Neuronal stem cell (in vitro differentiated cells): Measurements from ENCODE around the gene ELOA.

Source experiments
- DNase-seq: peaks from one replicate; pipeline ENCODE4 v3.0.0-alpha.2; 2013; ENCODE audit warnings: low spot score
- H2AFZ ChIP-seq: one replicate; pipeline ENCODE4 v1.6.1; 2013; ENCODE audit warnings: mild to moderate bottlenecking, low read length, inconsistent platforms
- H2AK5ac ChIP-seq: 2 replicates; pipeline ENCODE4 v1.6.1; 2013; ENCODE audit warnings: low read depth, mild to moderate bottlenecking, inconsistent platforms, low read length, moderate library complexity, mixed read lengths
- H2BK120ac ChIP-seq: 2 replicates; pipeline ENCODE4 v1.6.1; 2013; ENCODE audit warnings: low read depth, mild to moderate bottlenecking, inconsistent platforms, low read length, moderate library complexity, mixed read lengths
- H2BK12ac ChIP-seq: one replicate; pipeline ENCODE4 v1.6.1; 2013; ENCODE audit warnings: low read length, inconsistent platforms
- H2BK15ac ChIP-seq: 2 replicates; pipeline ENCODE4 v1.6.1; 2013; ENCODE audit warnings: mild to moderate bottlenecking, low read length, inconsistent platforms, mixed read lengths
- H2BK5ac ChIP-seq: one replicate; pipeline ENCODE4 v1.6.1; 2013; ENCODE audit warnings: inconsistent platforms, mild to moderate bottlenecking, low read length, moderate library complexity
- H3K14ac ChIP-seq: one replicate; pipeline ENCODE4 v1.6.1; 2013; ENCODE audit warnings: low read length, inconsistent platforms
- H3K18ac ChIP-seq: 2 replicates; pipeline ENCODE4 v1.6.1; 2013; ENCODE audit warnings: low read length, inconsistent platforms
- H3K23ac ChIP-seq: 2 replicates; pipeline ENCODE4 v1.6.1; 2013; ENCODE audit warnings: low read depth, mild to moderate bottlenecking, mixed read lengths, low read length, inconsistent platforms; ENCODE audit not compliant: poor library complexity
- H3K27ac ChIP-seq: replicated peaks from 3 replicates; pipeline ENCODE4 v1.5.1; 2013; ENCODE audit warnings: low read length, inconsistent platforms
- H3K27me3 ChIP-seq, 3 experiments: 2 replicates each; pipeline ENCODE4 v1.6.1; 2013; ENCODE audit warnings: low read length in 3 of 3, mild to moderate bottlenecking in 2 of 3, inconsistent platforms in 1 of 3, low read depth in 1 of 3, mixed read lengths in 1 of 3, moderate library complexity in 1 of 3; ENCODE audit not compliant: control insufficient read depth in 3 of 3, insufficient read depth in 3 of 3
- H3K36me3 ChIP-seq, 2 donors: replicated peaks in 1 of 2; 2 replicates each; pipeline ENCODE4 v1.6.1; 2013; ENCODE audit warnings: low read length in 2 of 2; ENCODE audit not compliant: control insufficient read depth in 2 of 2, insufficient read depth in 2 of 2
- H3K4ac ChIP-seq: 2 replicates; pipeline ENCODE4 v1.6.1; 2013; ENCODE audit warnings: inconsistent platforms, mild to moderate bottlenecking, low read length, moderate library complexity
- H3K4me1 ChIP-seq, 2 donors: 1 replicate in 1 of 2; 2 replicates in 1 of 2; pipeline ENCODE4 v1.6.1; 2013; ENCODE audit warnings: low read length in 2 of 2, low read depth in 1 of 2; ENCODE audit not compliant: control insufficient read depth in 2 of 2, insufficient read depth in 1 of 2
- H3K4me2 ChIP-seq: one replicate; pipeline ENCODE4 v1.6.1; 2013; ENCODE audit warnings: mild to moderate bottlenecking, low read length, inconsistent platforms; ENCODE audit not compliant: insufficient read depth, poor library complexity, severe bottlenecking
- H3K4me3 ChIP-seq, 2 donors: 2 replicates each; pipeline ENCODE4 v1.5.1; 2013; ENCODE audit warnings: low read length in 2 of 2, mild to moderate bottlenecking in 2 of 2, inconsistent platforms in 1 of 2, moderate library complexity in 1 of 2
- H3K79me1 ChIP-seq: one replicate; pipeline ENCODE4 v1.6.1; 2013; ENCODE audit warnings: low read depth, mild to moderate bottlenecking, inconsistent platforms, low read length, moderate library complexity
- H3K9ac ChIP-seq: one replicate; pipeline ENCODE4 v1.6.1; 2013; ENCODE audit warnings: mild to moderate bottlenecking, low read depth, low read length, inconsistent platforms; ENCODE audit not compliant: poor library complexity
- H3K9me3 ChIP-seq, 2 donors: replicated peaks in 1 of 2; 2 replicates each; pipeline versions ENCODE3 to v1.6.1; 2013; ENCODE audit warnings: low read length in 2 of 2, mild to moderate bottlenecking in 2 of 2, inconsistent platforms in 1 of 2, low read depth in 1 of 2, mixed read lengths in 1 of 2, moderate library complexity in 1 of 2; ENCODE audit not compliant: control insufficient read depth in 2 of 2, insufficient read depth in 1 of 2
- H4K8ac ChIP-seq: one replicate; pipeline ENCODE4 v1.6.1; 2013; ENCODE audit warnings: low read depth, mild to moderate bottlenecking, inconsistent platforms, low read length, moderate library complexity
- H4K91ac ChIP-seq: one replicate; pipeline ENCODE4 v1.6.1; 2013; ENCODE audit warnings: low read length, low read depth, mild to moderate bottlenecking, inconsistent platforms; ENCODE audit not compliant: poor library complexity
- WGBS, 2 donors: extraction: QIAGEN DNeasy Blood & Tissue Kit; methylation state at CpG; one replicate each; pipeline ENCODE4 v1.1.7; 2013; ENCODE audit warnings: missing lambda C conversion rate in 2 of 2, mixed read lengths in 1 of 2; ENCODE audit not compliant: insufficient read length in 2 of 2, insufficient replicate concordance in 1 of 2; ENCODE audit errors: extremely low coverage in 2 of 2; 5-methylcytosine and 5-hydroxymethylcytosine counted together

Gene ELOA

DNA sequence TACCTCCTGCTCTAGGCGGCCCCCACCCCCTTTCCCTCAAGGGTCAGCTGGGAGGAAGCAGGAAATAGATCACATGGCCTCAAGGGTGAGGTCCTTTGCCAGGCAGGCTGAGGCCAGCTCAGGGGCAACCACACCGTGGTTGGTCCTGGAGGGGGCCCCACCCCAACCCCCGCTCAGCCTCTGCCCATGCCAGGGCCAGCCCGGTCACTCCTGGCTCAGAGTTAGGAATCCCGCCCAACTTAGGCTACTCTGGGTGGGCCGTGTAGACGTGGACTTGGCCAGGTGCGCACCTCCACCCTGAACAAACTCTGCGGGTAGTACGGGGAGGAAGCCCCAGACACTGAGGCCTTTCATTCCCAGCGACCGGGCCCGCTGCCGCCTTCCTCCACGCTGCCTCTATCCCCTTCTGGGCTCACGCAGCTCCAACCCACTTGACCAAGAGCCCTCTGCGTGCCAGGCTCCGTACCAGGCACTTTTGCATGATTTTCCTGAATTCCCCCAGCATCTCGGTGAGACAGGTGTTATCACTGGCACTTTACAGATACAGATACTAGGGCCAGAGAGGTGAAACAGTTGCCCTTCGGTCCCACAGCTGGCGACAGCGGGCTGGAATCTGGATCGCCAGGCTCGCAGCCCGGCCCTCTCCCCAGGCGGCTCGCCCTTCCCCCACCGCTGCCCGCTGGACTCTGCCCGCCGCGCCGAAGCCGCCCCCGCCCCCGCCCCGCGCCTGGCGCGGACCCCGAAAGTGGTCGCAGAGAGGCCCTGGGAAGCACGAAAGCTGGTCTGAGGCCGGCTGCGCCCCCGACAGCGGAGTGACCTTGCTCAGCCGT, 56.5 kb downstream of the ELOA start:
- H2AK5ac ChIP-seq = peak overlapping the region; percentile 97

DNA sequence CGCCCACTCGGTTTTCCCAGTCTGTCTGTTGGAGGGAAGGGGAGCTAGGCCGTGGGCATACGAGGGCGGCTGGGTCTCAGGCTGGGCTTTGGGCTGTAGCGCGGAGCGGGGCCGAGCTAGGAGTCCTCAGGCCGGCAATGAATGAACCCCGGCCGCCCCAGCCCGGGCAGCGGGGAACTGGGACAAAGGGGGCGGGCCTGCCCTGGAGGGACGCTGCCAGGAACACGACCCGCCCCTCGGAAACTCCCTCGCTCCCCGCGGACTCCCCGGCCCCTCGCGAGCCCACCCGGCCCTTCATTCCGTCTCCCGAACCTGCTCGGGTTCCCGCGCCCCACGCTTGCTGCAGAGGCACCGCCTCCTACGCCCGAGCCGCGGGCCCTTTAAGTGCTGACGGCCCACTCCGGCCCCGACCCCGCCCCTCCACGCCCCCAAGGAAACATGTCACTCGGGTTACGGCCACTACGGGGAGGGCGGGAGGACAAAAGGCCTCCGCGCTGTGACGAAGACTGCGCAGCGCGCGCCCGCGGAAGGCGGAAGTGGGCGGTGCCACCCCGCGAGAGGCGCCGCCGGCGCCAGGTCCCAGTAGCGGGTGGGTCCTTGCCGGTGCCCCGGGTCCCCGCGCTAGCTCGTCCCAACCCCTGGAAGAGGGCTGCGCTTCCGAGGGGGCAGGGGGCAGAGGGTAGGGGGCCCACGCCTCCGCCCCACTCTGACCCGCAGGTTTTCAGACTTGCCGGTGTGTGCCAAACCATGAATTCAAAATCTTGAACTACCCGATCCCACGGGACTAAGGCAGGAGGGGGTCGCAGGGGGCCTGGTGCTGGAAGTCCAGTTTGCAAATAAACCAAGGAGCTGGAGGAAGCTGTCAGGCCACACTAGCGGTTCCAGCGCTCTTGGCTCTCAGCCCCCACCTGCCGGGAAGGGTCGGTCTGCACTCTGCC, 57.4 kb downstream of the ELOA start, which contains the start of gene GALE:
TSS of gene GALE (minus strand) at position 355 of the 938 bp plus-strand sequence. CDS start 1,747 bp downstream, outside the sequence.
- Histone ChIP-seq H4K8ac (peak within 1 kb of the TSS; percentile 56), H2AFZ (peak within 1 kb of the TSS; percentile 96), H3K23ac (peak within 1 kb of the TSS; percentile 92), H3K9ac (peak within 1 kb of the TSS; percentile 85), H3K4ac (no peak within 1 kb of the TSS), H4K91ac (no peak within 1 kb of the TSS), H2BK12ac (peak within 1 kb of the TSS; percentile 81), H3K36me3 (peaks cover 23 to 34% of the 10 kb centered on the region in 2 donors), H3K18ac (peak within 1 kb of the TSS; percentile 99), H2BK5ac (peak within 1 kb of the TSS; percentile 97), H3K9me3 (no peaks in the 10 kb centered on the region), H3K14ac (peak within 1 kb of the TSS; percentile 95), H3K27me3 (no peaks in the 10 kb centered on the region), H2BK120ac (no peak within 1 kb of the TSS), H3K4me3 (peak within 1 kb of the TSS; percentile 100), H3K4me2 (peak within 1 kb of the TSS; percentile 85), H2AK5ac (peak within 1 kb of the TSS; percentile 97), H3K79me1 (peaks cover 8% of the 10 kb centered on the region), H3K4me1 (peaks cover 5 to 11% of the 10 kb centered on the region in 2 donors), H3K27ac (peak within 1 kb of the TSS; percentile 80), H2BK15ac (peak within 1 kb of the TSS; percentile 25)
- WGBS, 2 donors = no CpG with 5 or more reads among the region's 82 CpGs
- DNase-seq = peak; percentile 83

More for the DNA sequence above, 56.5 kb downstream of the ELOA start:
- Histone ChIP-seq H3K4me3 (peak overlapping the region; percentile 100), H4K8ac (no peak overlapping the region), H3K4me1 (peaks cover 5 to 11% of the 10 kb centered on the region in 2 donors), H2BK12ac (peak overlapping the region; percentile 81), H3K9ac (peak overlapping the region; percentile 85), H3K4me2 (peak overlapping the region; percentile 85), H3K27ac (peak overlapping the region; percentile 80), H3K18ac (peak overlapping the region; percentile 99), H2BK120ac (no peak overlapping the region), H3K9me3 (no peaks in the 10 kb centered on the region), H3K36me3 (peaks cover 23 to 39% of the 10 kb centered on the region in 2 donors), H3K23ac (peak overlapping the region; percentile 18), H2AFZ (peak overlapping the region; percentile 96), H3K27me3 (no peaks in the 10 kb centered on the region), H2BK5ac (peak overlapping the region; percentile 97), H3K4ac (no peak overlapping the region), H4K91ac (no peak overlapping the region), H2BK15ac (peak overlapping the region; percentile 25), H3K14ac (peak overlapping the region; percentile 95), H3K79me1 (peaks cover 9% of the 10 kb centered on the region)
- WGBS, 2 donors = no CpG with 5 or more reads among the region's 48 CpGs
- peak; percentile 47 for DNase-seq

DNA sequence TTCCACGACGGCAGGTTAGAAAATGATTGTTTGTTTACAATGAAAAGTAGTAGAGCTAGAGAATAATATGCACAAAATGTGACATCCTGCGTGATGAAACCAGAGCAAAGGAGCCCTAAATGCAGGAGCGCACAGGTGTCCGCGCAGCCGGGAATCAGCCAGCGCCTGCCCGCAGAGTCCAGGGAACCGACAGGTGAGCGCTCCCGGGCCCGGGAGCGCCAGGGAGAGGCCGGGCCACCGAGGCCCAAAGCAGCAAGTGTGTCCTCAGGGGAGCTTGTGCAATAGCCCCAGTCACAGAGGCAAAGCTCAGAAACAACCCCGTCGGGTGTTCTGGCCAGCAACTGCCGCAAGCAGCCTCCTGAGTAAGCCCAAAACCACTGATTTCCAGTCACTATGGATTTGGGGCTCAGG, 58.1 kb downstream of the ELOA start:
- Histone ChIP-seq H3K4ac (no peak overlapping the region), H3K4me1 (peaks cover 5 to 11% of the 10 kb centered on the region in 2 donors), H3K14ac (no peak overlapping the region), H3K9ac (peak overlapping the region; percentile 22), H2BK120ac (no peak overlapping the region), H2BK12ac (no peak overlapping the region), H3K4me2 (peak overlapping the region; percentile 85), H3K36me3 (peaks cover 18 to 29% of the 10 kb centered on the region in 2 donors), H3K9me3 (no peaks in the 10 kb centered on the region), H3K23ac (peak overlapping the region; percentile 6), H3K27me3 (no peaks in the 10 kb centered on the region), H2BK15ac (peak overlapping the region; percentile 1), H4K8ac (peak overlapping the region; percentile 56), H2AFZ (peak overlapping the region; percentile 96), H2AK5ac (no peak overlapping the region), H3K27ac (no peak overlapping the region), H4K91ac (no peak overlapping the region), H3K79me1 (peaks cover 3% of the 10 kb centered on the region), H3K18ac (no peak overlapping the region), H2BK5ac (no peak overlapping the region), H3K4me3 (peak overlapping the region; percentile 100)
- DNase-seq = no peak
- WGBS, 2 donors = no CpG with 5 or more reads among the region's 19 CpGs
